OCI-LY7 (cell line): ENCODE data around the gene MACROD2. TPM values are rescaled to one million over a fixed set of nuclear protein-coding genes. Genes with fewer than 3 reads are reported as not detected.

ENCODE experiments used
- BruUV-seq: library from RNA; stranded (reverse); fragments of 400-500 nt; replicated peaks from 2 replicates; lab custom pipeline; 2021; lab: Mats Ljungman, UMichigan
- CTCF ChIA-PET: fragments of 300-600 bp; sonication (Branson Sonifier 250); formaldehyde crosslinking; loops from one replicate; lab custom pipeline; 2022; ENCODE audit warnings: antibody characterized with exemption; ENCODE audit not compliant: unreplicated experiment; lab: Charles Lee
- POLR2A ChIA-PET: fragments of 300-600 bp; sonication (Branson Sonifier 250); formaldehyde crosslinking; loops from one replicate; lab custom pipeline; 2022; ENCODE audit warnings: antibody characterized with exemption; lab: Charles Lee
- DNase-seq: peaks from one replicate; pipeline ENCODE4 v3.0.0-alpha.2; 2015; ENCODE audit warnings: low spot score
- H2AFZ ChIP-seq: fragments of 200-600 bp; sonication (generic), shearing (Covaris generic); 2 replicates; pipeline ENCODE4 v1.6.1; 2014; ENCODE audit warnings: mild to moderate bottlenecking, antibody characterized with exemption, low read length, moderate library complexity
- H3K27ac ChIP-seq: fragments of 200-600 bp; sonication (generic); 2 replicates; pipeline ENCODE4 v1.5.1; 2014; ENCODE audit warnings: mixed run types, low read depth, mild to moderate bottlenecking, moderate library complexity, low read length, inconsistent platforms; ENCODE audit not compliant: poor library complexity, severe bottlenecking
- H3K36me3 ChIP-seq: fragments of 200-600 bp; sonication (generic); 2 replicates; pipeline ENCODE4 v1.6.1; 2014; ENCODE audit warnings: mild to moderate bottlenecking, antibody characterized with exemption, low read length, moderate library complexity, mixed read lengths; ENCODE audit not compliant: insufficient read depth
- H3K4me1 ChIP-seq: fragments of 200-600 bp; sonication (generic); 2 replicates; pipeline ENCODE4 v1.5.1; 2014; ENCODE audit warnings: mild to moderate bottlenecking, low read length; ENCODE audit not compliant: insufficient read depth, poor library complexity, severe bottlenecking
- H3K4me2 ChIP-seq: fragments of 200-600 bp; sonication (generic); 2 replicates; pipeline ENCODE4 v1.6.1; 2014; ENCODE audit warnings: mild to moderate bottlenecking, low read length
- H3K4me3 ChIP-seq: fragments of 200-600 bp; sonication (generic); 2 replicates; pipeline ENCODE4 v1.5.1; 2014; ENCODE audit warnings: mild to moderate bottlenecking, low read depth, low read length; ENCODE audit not compliant: poor library complexity, severe bottlenecking
- H3K79me2 ChIP-seq: fragments of 200-600 bp; sonication (generic); 2 replicates; pipeline ENCODE4 v1.6.1; 2016; ENCODE audit warnings: low read depth, mild to moderate bottlenecking, low read length, moderate library complexity, mixed read lengths; ENCODE audit not compliant: insufficient read depth
- H3K9me2 ChIP-seq: fragments of 200-600 bp; sonication (generic); 2 replicates; pipeline ENCODE4 v1.6.1; 2016; ENCODE audit warnings: mild to moderate bottlenecking, low read length, mixed read lengths; ENCODE audit not compliant: insufficient read depth
- H3K9me3 ChIP-seq: fragments of 200-600 bp; sonication (generic); 2 replicates; pipeline ENCODE4 v1.6.1; 2014; ENCODE audit warnings: mild to moderate bottlenecking, mixed run types, low read length, mixed read lengths
- H4K20me1 ChIP-seq: fragments of 200-600 bp; sonication (generic); 2 replicates; pipeline ENCODE4 v1.6.1; 2014; ENCODE audit warnings: mild to moderate bottlenecking, antibody characterized with exemption, low read length, moderate library complexity, mixed read lengths; ENCODE audit not compliant: insufficient read depth
- EZH2phosphoT487 ChIP-seq: fragments of 200-600 bp; sonication (generic); IDR thresholded peaks from 2 replicates; pipeline ENCODE4 v1.6.1; 2018; ENCODE audit warnings: low read depth, borderline replicate concordance, mild to moderate bottlenecking, mixed run types, antibody characterized with exemption, low read length, moderate library complexity, mixed read lengths
- intact Hi-C: fragments of 100-400 bp; cut with micrococcal nuclease; formaldehyde crosslinking; loops from one replicate; pipeline ENCODE4 v1.10.0; 2022; ENCODE audit not compliant: unreplicated experiment
- total RNA-seq, 2 experiments: library from RNA; depleted of rRNA in 1 of 2; stranded (reverse); fragments of >200 nt in 1 of 2; shearing (Covaris generic) in 1 of 2; gene quantifications; 2 replicates each; pipeline ENCODE4 v1.2.3, GENCODE V29; 2014 to 2022
- TF ChIP-seq, protein P1 (sequence below): fragments of 200-600 bp; sonication (generic); conservative IDR thresholded peaks from 2 replicates; pipeline ENCODE4 v1.5.1; 2014; ENCODE audit warnings: mild to moderate bottlenecking, antibody characterized with exemption, low read length, moderate library complexity, mixed read lengths

MACROD2 gene
- total RNA-seq, 2 experiments from 2014 or later, result 0.09 to 4.5 TPM

DNA sequence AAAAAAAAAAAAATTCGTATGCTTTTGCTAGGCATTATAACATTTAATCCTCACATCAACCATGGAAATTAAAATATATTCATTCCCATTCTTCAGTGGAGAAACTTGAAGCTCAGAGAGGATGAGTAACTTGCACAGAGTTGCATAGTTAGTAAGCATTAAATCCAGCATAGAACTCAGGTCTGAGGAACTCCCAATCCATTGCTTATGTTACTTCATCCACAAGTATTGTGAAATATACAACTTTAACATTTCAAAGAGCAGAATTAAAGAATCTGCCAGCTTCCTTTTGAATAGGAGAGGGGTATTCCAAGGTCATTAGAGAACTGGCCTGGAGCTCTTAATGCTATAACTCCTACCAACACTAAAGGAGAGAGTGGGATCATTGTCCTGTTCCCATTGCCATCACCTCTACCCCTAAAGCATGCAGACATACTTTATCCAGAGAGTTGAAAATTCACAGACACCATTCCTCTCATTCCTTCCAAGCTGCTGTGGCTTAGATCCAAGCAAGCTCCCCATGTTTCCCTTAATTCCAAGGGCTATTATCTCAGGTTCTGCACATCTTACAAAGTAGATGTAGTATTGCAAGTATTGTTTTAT lies 250.2 kb downstream of the MACROD2 start:
- Histone ChIP-seq H3K27ac (no peak overlapping the region), H2AFZ (no peak overlapping the region), H3K4me2 (no peak overlapping the region), H3K79me2 (no peaks in the 10 kb centered on the region), H3K9me3 (no peaks in the 10 kb centered on the region), H4K20me1 (no peaks in the 10 kb centered on the region), H3K36me3 (no peaks in the 10 kb centered on the region), H3K4me1 (no peaks in the 10 kb centered on the region), H3K4me3 (no peak overlapping the region), H3K9me2 (no peaks in the 10 kb centered on the region)
- no peak for DNase-seq
- TF ChIP-seq EZH2phosphoT487, result no peak
- POLR2A ChIA-PET, result interaction anchor here (0.7 to 1.0 kb wide), 2 partner anchors 11 to 15 kb away, joined by 3 to 5 read pairs; no protein-coding TSS in a partner anchor
- no TSS peak for BruUV-seq
- CTCF ChIA-PET, result no interaction called here
- intact Hi-C loops, result no loop called here

- Histone ChIP-seq H3K27ac (no peak overlapping the region), H2AFZ (no peak overlapping the region), H3K9me3 (no peaks in the 10 kb centered on the region), H3K79me2 (no peaks in the 10 kb centered on the region), H4K20me1 (no peaks in the 10 kb centered on the region), H3K4me1 (no peaks in the 10 kb centered on the region), H3K4me3 (no peak overlapping the region), H3K36me3 (no peaks in the 10 kb centered on the region), H3K4me2 (no peak overlapping the region), H3K9me2 (no peaks in the 10 kb centered on the region)
- no TSS peak for BruUV-seq
- TF ChIP-seq, protein P1, sequence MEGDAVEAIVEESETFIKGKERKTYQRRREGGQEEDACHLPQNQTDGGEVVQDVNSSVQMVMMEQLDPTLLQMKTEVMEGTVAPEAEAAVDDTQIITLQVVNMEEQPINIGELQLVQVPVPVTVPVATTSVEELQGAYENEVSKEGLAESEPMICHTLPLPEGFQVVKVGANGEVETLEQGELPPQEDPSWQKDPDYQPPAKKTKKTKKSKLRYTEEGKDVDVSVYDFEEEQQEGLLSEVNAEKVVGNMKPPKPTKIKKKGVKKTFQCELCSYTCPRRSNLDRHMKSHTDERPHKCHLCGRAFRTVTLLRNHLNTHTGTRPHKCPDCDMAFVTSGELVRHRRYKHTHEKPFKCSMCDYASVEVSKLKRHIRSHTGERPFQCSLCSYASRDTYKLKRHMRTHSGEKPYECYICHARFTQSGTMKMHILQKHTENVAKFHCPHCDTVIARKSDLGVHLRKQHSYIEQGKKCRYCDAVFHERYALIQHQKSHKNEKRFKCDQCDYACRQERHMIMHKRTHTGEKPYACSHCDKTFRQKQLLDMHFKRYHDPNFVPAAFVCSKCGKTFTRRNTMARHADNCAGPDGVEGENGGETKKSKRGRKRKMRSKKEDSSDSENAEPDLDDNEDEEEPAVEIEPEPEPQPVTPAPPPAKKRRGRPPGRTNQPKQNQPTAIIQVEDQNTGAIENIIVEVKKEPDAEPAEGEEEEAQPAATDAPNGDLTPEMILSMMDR, result no peak
- no peak for TF ChIP-seq EZH2phosphoT487
- ChIA-PET CTCF (no interaction called here), POLR2A (interaction anchor here (0.7 to 1.0 kb wide), 2 partner anchors 14 to 48 kb away, joined by 3 to 4 read pairs; no protein-coding TSS in a partner anchor)
- DNase-seq, result no peak
- intact Hi-C loops, result no loop called here
These were observed 264.4 kb downstream of the MACROD2 start for GRCh38 chr20:14259689-14260088.

DNA sequence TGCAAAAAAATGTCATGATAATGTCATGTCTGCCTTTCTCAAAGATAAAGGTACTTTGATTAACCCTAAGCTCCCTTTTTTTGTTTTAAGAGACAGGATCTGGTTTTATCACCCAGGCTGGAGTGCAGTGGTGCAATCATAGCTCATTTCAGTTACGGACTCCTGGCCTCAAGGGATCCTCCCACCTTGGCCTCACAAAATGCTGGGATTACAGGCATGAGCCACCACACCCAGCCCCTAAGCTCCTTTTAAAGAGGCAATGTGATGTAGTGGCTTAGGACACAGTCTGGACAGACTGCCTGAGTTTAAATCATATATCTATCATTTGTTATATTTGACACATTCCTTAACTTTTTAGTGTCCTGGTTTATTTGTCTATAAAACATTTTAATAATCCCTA lies 265.1 kb downstream of the MACROD2 start:
- Histone ChIP-seq H2AFZ (no peak overlapping the region), H3K36me3 (no peaks in the 10 kb centered on the region), H3K9me3 (no peaks in the 10 kb centered on the region), H4K20me1 (no peaks in the 10 kb centered on the region), H3K27ac (no peak overlapping the region), H3K4me3 (no peak overlapping the region), H3K4me1 (no peaks in the 10 kb centered on the region), H3K9me2 (no peaks in the 10 kb centered on the region), H3K4me2 (no peak overlapping the region), H3K79me2 (no peaks in the 10 kb centered on the region)
- no TSS peak for BruUV-seq
- intact Hi-C loops, result no loop called here
- CTCF ChIA-PET, result no interaction called here
- POLR2A ChIA-PET, result interaction anchor here (0.7 kb wide), 1 partner anchor 15 kb away, joined by 3 read pairs; no protein-coding TSS in a partner anchor
- TF ChIP-seq, protein P1, result no peak
- DNase-seq, result no peak
